GM21619 (cell line): Measurements from ENCODE around the gene RAB11A.
A peak's percentile ranks its signal among the peaks of the same experiment; 100 is the strongest.

Experiments used
- ATAC-seq: cut with Tn5 transposase; IDR thresholded peaks from one replicate; pipeline ENCODE4 v1.9.1; 2021; ENCODE audit not compliant: unreplicated experiment

The RAB11A gene

DNA sequence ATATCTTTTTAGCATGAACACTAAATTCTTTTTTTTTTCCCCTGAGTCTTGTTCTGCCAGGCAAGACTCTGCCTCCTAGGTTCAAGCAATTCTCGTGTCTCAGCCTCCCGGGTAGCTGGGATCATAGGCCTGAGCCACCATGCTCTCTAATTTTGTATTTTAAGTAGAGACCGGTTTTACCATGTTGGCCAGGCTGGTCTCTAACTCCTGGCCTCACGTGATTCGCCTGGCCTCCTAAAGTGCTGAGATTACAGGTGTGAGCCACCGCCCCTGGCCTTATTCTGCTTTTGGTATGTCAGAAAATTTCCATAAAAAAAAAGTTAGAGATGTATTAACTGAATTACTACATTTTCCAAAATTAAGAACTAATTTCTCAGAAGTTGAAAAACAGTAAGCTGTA lies 14.3 kb downstream of the RAB11A start:
- ATAC-seq: no peak

GRCh38 chr15:65884511-65884910 lies 15.2 kb downstream of the RAB11A start:
- no peak for ATAC-seq

DNA sequence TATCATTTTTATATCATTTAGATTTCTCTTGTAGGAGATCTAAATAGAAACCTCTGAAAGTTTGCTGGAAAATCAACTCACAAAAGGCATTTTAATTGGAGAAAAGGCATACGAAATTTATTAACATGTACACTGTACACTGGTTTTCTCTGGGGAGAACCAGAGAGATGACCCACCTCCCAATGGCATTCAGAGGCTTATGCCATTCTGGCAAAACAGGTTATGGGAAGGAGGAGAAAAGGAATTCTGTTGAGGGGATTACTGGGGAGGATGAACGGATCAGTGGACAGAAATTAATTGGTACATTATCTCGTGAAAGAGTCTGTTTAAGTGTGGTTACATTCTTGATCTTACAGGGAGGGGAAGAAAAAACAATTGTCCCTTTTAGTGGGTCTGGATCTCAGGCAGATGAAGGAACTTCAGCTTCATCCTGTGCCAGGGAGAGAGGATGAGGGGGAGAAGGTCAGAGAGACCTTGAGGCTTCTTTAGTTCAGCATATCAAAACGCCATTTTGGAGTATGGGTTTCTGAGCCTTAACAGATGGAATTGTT lies 16.5 kb downstream of the RAB11A start:
- no peak for ATAC-seq

DNA sequence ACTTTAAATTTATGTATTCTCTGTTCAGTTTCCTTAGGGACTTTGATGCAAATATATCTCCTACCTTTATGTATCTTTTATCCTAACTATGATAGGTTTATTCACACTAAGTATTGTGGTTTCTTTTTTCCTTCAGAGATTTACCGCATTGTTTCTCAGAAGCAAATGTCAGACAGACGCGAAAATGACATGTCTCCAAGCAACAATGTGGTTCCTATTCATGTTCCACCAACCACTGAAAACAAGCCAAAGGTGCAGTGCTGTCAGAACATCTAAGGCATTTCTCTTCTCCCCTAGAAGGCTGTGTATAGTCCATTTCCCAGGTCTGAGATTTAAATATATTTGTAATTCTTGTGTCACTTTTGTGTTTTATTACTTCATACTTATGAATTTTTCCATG lies 18.3 kb downstream of the RAB11A start:
- ATAC-seq: no peak

- no peak for ATAC-seq
Measured at GRCh38 chr15:65888981-65889380, 19.7 kb downstream of the RAB11A start.

GRCh38 chr15:65893060-65893459 lies 23.8 kb downstream of the RAB11A start:
- ATAC-seq: no peak

DNA sequence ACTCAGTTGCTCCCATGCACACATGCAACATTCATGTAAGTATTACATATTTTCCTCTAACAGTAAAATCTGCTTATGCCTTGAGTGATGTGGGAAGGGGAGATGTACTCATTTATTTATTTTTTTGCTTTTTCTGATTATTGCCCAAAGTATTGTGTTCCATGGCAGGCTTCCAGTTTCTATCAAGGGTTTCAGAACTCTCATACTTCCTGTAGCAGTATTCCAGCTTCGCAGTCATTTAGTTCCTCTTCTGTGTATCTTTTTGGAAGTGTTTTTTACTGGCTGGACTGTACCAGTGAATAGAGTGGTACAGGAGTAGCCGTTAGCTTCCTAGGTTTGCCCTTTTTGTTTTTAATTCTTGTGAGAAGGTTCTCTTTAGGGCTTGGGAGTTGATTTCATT lies 26.9 kb downstream of the RAB11A start:
- no peak for ATAC-seq

DNA sequence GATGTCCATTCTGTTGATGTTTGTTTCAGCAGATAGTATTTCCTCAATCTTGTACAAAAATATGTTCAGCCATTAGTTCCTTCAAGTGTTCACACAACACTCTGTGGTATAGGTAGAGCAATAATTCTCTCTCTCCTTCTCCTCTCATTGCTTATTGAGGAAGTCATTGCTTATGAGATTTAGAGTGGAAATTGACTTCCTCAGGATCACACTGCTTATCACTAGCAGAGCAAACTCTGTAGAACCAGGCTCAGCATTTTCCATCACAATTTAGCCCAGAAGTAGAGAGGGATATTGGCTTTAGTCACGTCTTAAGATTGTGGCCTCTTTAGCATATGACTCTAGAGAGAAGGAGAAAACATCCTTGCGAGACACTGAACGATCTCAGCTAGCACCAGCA lies 31.2 kb downstream of the RAB11A start:
- no peak for ATAC-seq

DNA sequence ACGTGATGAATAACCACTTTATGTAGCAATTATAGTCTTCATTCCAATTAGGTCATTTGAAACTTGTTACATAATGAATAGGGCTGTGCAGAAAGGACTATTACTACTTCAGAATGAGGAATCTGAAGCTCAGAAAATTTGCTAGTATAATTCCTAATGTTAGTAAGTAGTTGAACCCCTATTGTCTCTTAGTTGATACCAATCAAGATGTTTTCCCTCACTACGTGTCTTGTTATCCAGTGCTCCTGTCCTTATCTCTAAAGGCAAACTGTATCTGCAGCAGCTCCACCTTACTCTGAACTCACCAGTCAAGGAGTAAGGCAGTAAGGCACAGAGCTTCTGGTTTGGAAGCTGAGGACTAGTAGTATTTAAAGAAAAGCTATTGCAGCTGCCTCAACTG lies 32.0 kb downstream of the RAB11A start:
- ATAC-seq: no peak

DNA sequence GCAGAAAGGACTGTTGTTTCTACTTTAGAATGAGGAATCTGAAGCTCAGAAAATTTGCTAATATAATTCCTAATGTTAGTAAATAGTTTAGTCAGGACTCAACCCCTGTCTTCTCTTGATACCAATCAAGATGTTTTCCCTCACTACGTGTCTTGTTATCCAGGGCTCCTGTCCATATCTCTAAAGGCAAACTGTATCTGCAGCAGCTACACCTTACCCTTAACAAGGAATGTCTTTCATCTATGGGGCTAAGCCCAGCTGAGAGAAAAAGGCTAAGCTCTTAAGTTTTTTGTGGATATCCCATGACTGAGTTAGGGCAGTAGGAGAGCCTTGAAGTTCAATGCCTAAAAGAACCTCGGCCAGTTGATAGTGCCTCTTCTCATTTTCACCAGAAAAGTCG lies 32.5 kb downstream of the RAB11A start:
- no peak for ATAC-seq

- peak; percentile 86 for ATAC-seq
Measured at GRCh38 chr15:65902373-65902772, 33.1 kb downstream of the RAB11A start.

DNA sequence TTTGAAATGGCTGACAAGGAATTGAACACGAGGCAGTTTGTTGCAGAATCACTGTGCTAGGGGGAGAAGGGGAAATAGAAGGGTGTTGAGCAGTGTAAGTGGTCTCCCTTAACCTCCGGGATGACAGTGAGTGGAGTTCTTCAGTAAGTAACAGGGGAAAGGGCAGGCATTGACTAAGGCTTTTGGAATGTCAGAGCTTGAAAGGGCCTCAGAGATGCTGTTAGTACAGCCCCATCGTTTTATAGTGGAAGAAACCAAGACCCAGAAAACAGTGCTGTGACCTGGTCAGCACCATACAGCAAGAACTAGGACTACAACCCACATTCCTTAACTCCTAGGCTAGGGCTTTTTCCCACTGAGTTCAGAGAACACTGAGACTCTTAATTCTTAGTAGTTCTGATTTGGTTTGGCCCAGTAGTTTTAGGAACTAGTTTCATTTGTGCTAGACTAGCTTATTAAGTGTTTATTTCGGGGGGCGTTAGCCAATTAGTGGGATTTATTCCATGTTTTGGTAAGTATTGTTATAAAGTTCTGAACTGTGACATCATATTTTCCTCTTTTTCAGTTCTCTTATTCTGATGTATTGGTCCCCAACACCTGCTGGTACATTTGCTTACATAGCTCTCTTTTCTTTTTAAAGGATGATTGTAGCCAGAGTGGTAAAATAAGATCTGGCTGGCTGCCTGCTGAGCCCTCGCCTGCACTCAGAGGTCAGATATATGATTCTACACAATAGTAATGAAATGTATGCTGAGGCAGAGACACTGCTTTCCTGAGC lies 34.2 kb downstream of the RAB11A start:
- no peak for ATAC-seq

GRCh38 chr15:65904301-65904700 lies 35.0 kb downstream of the RAB11A start:
- ATAC-seq: no peak

DNA sequence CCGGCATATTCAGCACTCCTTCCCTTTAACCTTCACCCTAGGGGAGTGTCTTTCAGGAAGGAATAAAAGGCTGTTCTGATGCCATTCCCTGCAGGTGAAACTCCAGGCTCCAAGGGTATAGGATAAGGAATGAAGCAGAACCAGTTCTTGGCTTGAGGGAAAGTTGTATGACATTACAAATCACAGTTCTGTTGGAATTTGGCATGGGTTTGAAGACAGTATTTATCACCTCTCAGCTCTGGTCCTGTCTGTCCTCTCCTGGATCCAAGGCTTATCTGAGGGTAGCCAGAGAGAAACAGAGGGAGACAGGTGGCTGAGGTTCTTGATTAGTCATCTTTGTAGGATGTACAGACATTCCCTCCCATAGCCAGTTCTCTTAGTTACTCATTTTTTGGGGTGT lies 37.1 kb downstream of the RAB11A start:
- ATAC-seq: no peak

GRCh38 chr15:65907661-65908060 lies 38.4 kb downstream of the RAB11A start:
- no peak for ATAC-seq

GRCh38 chr15:65908876-65909275 lies 39.6 kb downstream of the RAB11A start:
- ATAC-seq: no peak

GRCh38 chr15:65909831-65910230 lies 40.5 kb downstream of the RAB11A start:
- no peak for ATAC-seq

- ATAC-seq: no peak
Measured at GRCh38 chr15:65910341-65910740, 41.0 kb downstream of the RAB11A start.

GRCh38 chr15:65912235-65912634 lies 42.9 kb downstream of the RAB11A start:
- no peak for ATAC-seq

DNA sequence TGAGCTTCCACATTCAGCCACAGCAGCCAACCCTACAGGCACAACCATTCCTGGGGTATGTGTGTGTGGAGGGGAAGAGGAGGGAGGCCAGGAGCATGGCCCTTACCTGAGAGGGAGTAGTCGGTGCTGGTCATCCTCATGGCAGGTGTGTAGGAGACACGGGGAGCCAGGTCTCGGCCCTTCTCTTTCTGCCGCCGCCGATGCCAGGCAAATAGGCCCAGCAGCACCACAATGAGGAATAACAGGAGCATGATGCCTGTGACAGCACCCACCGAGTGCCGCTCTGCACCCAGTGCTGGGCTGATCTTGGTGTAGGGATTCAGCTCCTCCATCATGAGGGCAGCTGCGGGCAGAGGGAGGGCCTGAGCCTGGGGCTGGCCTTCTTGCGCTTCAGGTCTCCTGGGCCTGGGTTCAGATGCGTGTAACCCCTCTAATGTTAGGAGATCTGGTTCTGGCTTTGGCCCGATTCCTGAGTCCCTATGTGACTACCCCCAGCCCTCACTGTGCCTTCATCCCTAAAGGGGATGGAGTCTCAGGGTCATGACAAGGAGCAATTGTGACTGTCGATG lies 44.4 kb downstream of the RAB11A start:
- ATAC-seq: no peak

DNA sequence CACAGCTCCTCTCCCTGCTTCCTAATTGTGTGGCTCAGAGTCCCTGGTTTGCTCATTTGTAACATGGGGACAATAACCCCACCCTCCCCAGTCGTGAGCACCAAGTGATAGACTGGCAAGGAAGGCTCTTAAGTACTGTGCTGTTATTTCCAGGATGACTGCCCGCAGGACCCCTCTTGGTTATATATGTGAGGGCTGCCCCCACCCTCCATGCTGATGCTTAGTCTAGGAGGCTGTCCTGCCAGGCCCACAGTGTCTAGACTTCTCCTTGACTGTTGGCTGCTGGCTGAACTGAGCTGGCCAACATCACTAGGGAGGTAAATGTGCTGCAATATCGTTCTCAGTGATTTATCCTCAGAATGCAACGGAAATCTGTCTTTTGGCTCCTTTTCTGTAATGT lies 45.1 kb downstream of the RAB11A start:
- no peak for ATAC-seq
